HG02938 (cell line): Measurements from ENCODE around the gene AOPEP.

Source experiments
- ATAC-seq: cut with Tn5 transposase; IDR thresholded peaks from one replicate; pipeline ENCODE4 v1.9.1; 2021; ENCODE audit warnings: mild to moderate bottlenecking, moderate library complexity; ENCODE audit not compliant: unreplicated experiment

The AOPEP gene

DNA sequence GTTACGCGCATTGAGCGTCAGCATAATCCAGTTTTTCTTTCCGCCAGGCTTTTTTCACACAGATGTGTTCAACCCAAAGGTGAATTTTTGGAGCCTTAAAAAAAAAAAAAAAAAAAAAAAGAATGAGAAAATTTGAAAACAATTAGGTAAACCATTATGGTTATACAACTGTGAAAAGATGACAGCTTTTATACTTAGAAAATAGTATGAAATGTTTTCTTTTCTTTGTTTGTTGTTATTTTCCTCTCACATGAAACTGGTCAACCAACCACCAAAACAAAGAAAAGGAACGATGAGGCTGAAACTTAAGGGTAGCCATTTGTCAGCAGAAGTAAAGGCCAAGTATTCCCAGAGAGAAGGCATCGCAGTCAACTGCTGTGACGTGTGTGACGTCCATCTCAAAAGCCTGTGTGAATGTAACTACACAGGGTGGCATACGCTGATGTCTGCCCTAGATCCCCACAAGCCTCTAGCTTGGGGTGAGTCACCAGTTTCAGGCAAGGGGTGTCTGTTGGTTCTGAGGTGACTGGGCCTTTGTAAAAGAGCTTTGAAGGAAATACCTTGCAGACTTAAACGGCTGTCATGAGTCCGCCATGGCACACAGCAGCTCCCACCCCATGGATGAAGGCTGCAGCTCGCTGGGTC lies 182.9 kb downstream of the AOPEP start:
- no peak for ATAC-seq

DNA sequence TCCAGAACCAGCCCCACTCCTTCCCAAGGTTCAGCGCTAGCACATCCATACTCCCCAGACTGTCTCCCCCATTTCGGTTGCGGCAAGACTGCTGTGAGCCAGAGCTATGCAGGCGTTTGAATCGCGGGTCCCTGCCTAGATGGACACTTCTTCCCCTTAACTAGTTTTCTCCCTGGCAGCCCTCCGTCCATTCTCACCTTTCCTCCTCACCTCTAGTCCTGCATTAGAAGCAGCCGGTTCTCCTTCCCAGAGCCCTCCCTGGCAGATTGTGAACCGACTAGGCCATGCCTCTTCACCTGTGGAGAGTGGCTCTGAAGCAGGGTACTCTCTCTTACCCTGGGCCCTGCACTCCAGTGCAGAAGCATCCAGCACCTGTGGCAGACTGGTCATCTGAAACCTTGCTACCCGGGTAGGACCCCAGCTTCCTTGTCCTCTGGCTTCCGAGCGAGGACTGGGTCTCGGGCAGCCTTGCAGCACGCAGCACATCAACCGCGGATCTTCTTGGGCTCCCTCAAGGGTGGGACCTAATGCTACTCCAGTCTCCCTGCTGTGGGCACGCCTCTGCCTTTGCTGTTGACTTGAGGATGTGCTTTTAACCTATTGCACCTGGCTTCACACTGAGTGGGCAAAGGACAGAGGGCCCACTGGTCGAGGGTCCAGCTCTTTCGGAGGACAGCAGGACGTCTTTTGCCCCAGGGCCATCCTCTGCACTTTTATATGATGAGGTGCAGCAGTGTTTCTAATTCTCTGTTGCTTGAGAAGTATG lies 183.6 kb downstream of the AOPEP start:
- no peak for ATAC-seq

DNA sequence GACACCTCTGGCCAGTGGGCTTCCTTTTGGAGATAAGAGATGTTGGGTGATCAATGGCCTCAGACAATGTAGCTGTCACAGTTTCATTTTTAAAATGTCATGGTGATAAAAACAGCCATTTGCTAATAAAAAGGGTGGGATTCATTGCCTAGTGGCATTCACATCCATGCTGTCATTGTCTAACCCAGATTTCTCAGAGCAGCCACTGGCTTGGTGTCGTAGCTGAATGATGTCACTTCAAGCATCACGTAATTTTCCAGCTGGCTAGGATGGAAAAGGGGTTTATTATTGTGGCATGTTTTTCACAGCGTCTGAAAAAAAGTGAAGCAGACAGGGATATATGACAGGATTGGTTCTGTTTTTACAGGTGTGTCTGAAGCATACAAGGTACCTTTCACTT lies 184.7 kb downstream of the AOPEP start:
- no peak for ATAC-seq

DNA sequence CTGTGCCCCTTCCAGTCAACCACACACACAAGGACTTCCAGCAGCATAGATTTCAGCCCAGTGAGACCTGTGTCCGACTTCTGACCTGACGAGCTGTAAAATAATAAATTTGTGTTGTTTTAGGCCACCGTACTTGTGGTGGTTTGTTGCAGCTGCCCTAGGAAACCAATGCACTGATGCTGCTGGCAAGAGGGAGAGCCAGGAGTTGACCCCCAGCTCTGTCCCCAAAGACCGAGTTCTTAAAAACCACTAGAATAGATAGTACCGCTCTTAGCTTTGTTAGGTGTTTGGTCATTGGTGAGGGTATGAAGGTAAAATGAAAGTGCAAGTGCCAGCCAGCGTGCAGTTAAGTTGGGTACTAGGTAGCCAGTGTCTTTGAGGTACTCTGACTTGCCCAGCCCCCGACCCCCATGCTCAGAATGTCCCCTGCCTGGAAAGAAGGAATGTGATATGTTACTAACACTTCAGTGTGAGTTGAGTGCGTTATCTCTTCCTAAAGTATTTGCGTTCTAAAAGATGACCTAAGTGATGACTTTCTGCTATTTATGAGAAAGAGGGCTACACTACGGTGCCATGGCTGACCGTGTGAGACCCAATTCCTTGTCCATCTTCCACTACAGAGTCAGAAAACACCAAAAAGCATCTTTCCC lies 185.6 kb downstream of the AOPEP start:
- no peak for ATAC-seq

DNA sequence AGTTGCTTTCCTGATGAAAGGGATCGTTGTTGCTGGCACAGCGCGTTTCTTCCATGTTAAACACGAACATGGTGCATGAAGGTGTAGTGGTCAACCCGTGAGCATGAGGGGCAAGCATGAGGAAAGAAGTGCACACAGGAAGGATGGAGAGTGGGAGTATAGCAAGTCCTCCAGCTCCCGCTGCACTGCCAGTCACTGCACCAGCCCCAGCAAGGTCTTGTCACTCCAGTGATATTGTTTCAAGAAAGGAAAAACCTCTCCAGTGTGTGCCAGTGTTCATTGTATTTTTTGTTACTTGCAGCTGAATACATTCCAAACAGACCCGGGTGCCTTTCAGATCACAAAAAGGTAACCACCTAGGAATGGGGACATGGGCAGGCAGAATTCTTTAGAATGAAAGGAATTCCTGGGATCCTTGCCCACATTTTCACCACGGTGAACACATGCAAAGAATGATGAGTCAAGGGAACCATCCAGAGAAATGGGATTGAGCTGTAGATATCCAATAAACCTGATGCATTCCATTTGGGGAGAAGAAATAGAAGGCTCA lies 186.3 kb downstream of the AOPEP start:
- ATAC-seq, result no peak

DNA sequence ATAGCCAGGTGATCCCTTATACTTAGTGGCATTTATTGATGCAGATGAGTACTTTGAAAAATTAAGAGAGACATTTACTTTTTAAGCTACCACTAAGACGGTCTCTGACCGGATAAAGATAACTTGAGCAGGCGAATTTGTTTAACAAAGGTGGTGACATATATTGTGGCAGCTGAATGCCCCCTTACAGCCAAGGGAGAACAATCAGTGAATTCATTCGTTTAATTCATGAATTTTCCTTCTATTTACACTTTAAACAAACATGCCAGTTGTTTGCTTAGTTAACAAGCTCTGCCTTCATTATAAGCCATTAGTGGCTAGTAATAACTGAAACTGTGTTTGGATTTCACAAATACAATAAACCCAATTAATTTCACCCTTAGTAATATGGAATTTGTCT lies 187.1 kb downstream of the AOPEP start:
- ATAC-seq, result no peak

DNA sequence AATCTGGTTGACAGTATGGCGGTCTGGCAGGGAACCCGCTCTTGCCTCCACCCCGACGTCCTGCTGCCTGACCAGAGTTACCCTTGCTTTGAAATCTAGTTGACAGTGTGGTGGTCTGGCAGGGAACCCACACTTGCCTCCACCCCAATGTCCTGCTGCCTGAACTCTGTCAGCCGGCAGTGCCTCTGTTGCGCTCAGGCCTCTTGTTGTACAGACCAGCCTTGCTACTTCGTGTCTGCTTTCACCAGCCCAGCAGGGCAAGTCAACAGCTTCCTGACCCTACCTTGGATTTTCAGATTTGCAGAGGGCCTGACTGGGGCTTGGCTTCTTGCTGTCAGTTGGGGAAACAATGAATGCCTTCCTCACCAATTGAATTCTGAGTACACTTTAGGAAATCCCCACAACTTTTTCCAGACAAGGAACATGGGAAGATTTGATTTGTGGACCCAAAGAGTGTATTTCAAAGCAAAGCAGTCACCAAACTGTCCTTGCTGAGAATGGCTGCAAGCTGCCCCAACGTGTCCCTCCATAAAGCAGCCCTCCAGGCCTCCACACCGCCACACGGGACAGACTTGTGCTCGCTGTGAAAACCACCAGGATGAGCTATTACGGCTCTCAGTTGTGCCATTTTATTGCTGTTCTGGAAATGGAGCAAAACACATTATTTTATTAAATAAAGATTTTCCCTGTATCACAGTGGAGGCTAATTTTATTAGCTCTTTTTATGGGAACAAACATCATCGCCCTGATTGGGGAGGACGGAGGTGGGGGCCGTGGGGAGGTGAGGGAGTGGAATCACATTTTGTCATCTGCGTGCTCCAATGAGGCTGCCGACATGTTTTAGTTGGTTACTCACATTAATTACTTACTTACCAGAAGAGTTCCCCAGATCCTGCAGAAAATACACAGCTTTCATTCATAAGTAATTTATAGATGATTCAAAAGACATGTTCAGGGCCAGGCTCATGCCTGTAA lies 189.3 kb downstream of the AOPEP start:
- ATAC-seq, result no peak

DNA sequence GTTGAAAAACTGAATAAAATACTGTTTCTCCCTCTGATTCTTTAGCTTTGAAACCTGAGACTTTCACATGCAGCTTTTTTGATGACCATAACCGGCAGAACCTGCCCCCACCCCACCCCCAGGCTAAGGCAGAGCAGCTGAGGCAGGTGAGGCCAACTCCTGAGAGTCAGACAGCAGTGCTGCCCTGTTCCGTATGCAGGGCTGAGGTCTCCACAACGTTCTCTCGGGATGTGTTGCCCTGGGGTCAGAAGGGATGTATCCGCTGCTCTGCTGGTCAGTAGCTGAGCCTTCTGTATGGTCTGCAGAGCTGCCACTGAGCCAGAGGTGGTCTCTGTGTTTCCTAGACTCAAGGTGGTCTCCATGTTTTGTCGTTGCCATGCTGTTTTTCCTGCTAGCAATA lies 190.5 kb downstream of the AOPEP start:
- no peak for ATAC-seq

DNA sequence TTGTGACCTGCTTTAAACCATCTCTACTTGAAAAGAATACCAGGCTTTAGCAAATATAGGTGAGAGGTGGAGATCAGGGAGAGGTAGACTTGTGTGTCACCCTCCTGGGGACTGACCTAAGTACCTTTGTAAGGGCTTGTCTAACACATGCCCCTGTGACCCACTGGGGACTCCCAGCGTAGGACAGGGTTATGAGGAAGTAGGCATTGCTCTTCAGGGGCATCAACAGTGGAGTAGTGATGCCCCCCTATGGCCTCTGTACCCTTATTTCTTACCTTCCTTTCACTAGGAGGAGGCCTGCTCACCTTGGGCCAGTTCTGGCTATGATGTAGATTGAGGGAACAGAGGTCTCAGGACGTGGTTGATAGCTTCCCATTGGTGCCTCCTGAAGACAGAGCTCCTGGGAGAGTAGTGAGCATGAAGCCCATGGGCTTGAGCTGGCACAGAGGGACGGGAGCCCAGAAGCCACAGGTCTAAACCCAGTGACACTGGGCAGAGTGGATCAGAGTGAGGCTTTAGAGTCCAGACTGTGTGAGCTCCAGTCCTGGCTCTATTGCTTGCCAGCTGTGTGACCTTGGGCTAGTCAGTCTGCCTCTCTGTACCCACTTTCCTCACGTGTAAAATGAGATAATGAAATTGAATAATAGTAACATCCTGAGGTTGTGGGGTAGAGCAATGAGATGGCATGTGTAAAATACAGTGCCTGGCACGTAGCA lies 191.7 kb downstream of the AOPEP start:
- no peak for ATAC-seq

DNA sequence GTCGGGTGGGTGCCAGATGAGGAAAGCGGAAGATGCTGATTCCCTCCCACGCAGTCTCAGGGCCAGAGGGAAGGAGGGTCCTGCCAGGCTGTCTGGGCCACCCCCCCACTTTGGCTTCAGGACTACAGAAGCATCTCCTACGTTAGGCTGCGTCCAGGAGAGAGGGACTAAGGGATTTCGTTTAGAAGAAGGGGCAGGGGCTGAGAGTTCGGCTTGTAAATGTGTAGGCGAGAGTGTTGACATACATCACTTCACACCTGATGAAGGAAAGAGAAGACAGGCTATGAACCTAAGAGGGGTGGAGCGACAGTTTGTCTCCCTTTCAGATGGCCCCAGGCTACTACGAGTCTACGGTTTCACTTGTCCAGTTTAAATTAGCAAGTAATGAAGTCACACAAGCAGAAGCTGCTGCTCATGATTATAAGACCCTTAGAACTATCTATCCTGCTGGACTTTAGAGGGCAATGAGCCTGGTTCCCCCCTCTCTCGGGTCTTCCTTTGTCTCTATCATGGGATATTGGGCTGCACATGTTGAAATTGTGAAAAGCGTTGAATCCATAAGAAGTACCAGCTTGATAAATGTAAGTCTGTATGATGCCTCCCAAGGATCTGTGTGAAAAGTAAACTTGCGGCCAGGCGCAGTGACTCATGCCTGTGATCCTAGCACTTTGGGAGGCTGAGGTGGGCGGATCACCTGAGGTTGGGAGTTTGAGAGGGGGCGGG lies 193.0 kb downstream of the AOPEP start:
- no peak for ATAC-seq

DNA sequence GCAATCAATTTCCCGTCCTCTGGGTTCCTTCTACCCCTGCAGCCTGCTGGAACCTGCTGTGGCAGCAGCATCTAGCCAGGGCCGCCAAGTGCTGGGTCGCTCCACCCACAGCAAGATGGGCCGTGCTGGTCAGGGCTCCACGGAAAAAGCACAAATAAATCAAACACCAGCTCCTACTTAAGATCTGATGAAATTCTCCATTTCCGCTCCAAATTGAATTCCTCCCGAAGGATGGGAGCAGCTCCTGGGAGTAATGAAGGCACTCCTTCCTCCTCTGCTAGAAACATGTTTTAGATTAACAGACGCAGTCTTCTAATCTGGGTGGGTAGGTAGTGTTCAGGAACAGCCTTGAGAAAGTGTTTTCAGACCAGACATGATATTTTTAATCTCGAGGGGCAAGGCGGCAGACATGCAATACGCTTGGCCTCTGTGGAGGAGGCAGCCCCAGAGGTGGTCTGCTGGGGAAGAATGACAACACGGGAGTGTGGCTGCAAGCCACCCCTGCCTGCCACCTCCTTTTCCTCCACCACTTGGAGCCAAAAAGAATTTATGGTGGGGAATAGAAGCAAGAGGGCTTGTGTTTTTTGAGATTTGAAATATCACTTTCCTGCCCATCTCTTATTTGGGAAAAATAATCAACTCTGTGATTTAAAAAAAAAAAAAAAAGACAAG lies 194.1 kb downstream of the AOPEP start:
- ATAC-seq, result no peak

DNA sequence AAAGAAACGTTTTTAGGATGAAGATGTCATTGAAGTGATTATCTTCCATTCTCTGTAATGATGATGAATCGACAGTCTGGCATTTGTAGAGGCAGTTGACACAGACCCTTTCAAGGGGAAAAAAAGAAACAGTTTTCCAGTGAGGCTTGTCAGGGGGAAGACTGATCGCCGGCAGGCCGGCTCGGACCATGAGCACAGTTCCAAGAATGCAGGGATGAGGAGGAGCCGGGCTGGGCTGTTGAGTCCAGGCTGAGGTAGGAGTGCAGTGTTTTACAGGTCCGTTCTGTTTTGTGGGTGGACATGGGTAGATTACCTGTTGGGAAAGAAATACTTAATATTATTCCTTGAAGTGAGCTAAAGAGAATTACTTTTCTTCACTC lies 194.6 kb downstream of the AOPEP start:
- no peak for ATAC-seq

DNA sequence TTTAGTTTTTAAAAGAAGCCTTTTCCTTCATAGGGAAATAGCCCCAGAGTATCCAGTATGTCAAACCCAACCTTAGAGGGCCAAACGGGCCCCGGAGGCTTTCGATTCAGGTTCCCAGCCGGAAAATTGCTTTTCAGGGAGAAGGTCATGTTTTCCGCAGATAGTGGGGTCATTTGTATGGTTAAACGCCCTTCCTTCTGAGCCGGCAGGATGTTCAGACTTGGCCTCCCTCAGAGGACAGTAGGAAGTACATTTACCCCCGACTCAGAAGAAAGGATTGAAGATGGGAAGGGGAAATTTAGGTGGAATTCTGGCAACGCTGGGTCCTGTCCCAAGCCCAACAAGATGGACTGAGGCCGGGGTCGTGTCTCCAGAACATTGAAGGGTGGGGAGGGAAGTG lies 195.2 kb downstream of the AOPEP start:
- no peak for ATAC-seq

DNA sequence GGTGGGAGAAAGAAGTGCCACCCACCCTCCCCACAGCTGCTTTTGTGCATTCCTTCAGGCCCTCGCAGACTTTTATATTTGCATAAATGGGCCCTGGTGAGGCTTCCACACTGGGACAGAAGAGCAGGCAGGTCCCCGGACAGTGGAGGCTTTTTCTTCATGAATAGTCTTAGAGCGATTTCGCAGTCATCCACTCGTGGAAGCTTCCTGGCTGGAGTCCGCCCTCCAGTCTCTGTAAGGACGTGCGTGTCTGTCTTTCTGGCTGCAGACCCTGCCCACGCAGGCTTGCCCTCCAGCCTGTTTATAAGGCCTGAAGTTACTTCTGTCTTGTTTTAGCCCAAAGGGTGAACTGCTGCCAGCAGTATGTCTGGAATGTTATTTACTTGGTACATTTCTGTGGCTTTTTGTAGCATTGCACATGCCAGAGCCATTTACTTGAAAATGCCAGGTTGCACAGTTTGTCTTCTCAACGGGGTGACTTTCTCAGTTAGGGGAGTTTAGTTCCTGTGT lies 195.7 kb downstream of the AOPEP start:
- ATAC-seq, result no peak

DNA sequence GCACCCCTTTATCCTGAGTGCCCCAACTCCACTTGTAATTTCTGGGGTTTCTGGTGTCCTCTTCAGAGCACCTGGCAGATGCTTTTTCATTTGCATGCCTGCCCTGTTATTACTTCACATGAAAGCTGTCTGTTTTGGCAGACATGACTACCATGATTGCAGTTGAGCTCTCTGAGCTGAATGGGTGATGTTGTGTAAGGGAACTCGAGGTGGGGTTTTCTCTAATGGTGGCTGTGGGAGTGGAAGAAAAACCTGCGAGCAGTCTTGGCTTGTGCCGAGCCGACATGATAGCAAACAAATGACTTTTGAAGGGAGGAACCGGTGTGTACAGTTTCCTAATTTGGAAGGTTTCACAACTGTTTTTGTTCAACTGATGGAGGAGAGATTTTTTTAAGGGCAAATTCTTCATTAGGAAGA lies 196.2 kb downstream of the AOPEP start:
- no peak for ATAC-seq

DNA sequence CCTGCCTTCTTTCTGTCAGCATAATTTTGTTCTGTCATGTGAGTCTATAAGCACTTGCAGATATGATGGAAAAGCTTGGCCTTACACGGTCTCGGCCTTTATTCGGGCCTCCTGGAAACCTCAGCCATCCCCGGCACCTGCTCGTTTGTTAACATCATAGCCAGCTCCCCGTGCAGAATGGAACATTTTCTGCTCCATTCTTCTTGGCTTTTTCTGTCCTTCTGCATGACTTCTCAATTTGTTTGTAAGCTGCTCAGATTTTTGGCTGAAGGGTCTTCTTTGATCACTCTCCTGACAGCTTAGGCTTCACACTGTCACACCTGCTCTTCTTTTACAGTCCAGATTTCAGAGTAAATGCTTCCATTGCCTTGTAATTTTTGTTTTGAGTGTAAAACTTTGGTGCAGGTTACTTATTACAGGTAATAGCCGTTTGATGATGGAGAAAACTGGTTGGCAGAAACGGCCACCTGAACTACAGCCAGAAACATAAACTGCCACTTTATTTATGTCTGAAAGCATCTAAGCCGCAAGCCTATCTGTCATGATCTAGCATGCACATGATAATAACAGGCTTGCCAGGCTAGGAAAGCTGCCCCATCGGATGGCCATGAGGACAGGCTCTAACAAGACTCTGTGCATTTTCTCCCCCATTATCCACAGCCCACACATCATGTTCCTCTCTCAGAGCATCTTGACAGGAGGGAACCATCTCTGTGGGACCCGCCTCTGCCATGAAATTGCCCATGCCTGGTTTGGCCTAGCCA lies 197.0 kb downstream of the AOPEP start:
- ATAC-seq, result no peak

DNA sequence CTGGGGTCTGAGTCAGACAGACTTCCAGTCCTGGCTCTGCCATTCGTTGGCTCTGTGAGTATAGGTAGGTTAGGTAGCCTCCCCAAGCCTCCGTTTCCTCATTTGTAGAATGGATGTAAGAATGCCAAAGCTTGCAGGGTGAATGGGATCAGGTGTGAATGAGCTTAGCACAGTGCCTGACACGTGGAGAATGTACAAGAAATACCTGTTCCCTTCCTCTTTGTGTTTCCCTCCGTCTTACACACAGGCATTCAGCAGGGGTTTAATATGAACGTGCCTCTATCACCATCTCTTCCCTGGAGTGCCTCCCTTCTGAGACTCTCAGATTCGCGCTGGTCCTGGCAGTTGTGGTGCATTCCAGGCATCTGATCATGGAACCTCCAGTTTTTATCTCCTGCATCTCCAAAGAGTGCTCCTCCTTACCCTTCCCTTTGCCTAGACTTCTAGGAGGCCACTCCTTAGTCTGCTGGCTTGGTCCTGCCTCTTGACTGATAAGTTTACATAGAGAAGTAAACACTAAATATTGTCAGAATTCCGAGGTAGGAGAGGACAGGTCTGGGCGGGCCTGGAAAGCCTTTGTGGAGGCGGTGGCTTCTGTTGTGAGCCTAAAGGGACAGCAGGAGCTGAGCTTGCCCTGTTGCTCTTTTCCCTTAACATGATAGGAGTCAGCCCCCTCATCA lies 199.4 kb downstream of the AOPEP start:
- ATAC-seq, result no peak

DNA sequence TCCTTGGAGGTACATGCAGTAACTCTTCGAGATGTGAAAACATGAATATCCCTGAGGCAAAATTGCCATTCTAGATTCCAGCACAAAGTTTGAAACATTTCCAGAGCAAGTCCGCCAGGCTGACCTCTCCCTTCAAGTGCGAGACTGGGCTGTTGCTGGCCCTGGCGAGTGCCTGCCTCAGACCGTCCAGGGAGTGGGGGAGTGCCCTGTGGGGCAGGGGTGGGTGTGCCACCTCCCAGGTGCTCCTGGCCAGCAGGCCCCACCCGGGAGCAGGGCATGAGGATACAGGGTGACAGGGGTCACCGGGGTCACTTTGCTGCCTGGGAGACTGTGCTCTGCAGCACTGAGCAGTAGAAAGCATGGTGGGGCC lies 199.9 kb downstream of the AOPEP start:
- ATAC-seq, result no peak
